Fibroblast of the aortic adventitia (primary cell): ENCODE data around the gene THBS1. TPM values are rescaled to one million over a fixed set of nuclear protein-coding genes. Genes with fewer than 3 reads are reported as not detected.

Experiments
- DNase-seq: peaks from one replicate; pipeline ENCODE4 v3.0.0-alpha.2; 2010; ENCODE audit warnings: low read depth
- H3K4me3 ChIP-seq: 2 replicates; pipeline ENCODE4 v1.5.1; 2011; ENCODE audit warnings: low read depth, mild to moderate bottlenecking, control low read depth, low read length, moderate library complexity
- total RNA-seq: library from RNA; depleted of rRNA; stranded (reverse); fragments of >200 nt; gene quantifications from 2 replicates; pipeline ENCODE4 v1.2.3, GENCODE V29; 2012; ENCODE audit warnings: low replicate concordance
- TF ChIP-seq, protein P1 (sequence below): IDR thresholded peaks from 2 replicates; pipeline ENCODE4 v1.5.1; 2011; ENCODE audit warnings: mild to moderate bottlenecking, low read length, control low read depth, inconsistent platforms; ENCODE audit not compliant: insufficient read depth

Gene THBS1
- total RNA-seq, 1 donor = 141 TPM

DNA sequence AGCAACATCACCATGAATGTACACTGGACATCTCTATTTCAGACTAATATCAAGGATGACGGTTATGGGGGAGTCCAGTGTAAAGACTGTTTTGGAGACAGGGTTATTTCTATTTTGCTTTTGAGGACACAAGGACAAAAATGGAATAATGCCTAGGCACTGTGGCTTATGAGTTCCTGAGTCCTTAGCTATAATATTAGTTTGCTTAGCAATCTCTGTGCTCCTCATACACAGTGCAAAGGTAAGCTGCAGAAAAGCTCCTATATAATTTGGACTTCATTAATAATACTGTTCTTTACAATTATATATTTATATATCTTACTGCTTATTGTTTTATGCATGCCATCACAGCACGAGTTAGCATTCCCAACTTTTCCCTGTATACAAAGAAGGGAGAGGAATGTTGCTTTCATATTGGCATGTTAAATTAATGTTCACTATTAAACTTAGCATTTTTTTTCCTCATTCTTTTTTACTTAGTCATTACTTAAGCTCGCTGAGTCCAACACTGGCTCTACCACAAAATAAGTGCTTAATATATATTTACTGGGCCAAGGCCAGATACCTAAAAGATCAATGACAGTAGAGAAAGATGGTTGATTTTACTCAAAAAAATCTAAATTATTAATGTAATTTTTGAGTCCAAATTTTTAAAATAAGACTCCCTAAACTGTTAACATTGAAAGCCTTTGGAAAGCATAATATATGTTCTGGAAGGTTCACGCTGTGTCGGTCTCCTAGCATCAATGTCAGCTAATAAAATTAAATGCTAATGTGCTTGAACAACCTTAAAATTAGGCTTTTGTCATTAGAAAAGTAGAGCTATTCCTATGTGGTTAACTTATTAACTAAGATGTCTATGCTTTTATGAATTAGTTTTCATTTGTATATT is 13.8 kb downstream of the THBS1 start:
- DNase-seq = peak; percentile 44
- H3K4me3 ChIP-seq = no peak overlapping the region
- TF ChIP-seq, protein P1, sequence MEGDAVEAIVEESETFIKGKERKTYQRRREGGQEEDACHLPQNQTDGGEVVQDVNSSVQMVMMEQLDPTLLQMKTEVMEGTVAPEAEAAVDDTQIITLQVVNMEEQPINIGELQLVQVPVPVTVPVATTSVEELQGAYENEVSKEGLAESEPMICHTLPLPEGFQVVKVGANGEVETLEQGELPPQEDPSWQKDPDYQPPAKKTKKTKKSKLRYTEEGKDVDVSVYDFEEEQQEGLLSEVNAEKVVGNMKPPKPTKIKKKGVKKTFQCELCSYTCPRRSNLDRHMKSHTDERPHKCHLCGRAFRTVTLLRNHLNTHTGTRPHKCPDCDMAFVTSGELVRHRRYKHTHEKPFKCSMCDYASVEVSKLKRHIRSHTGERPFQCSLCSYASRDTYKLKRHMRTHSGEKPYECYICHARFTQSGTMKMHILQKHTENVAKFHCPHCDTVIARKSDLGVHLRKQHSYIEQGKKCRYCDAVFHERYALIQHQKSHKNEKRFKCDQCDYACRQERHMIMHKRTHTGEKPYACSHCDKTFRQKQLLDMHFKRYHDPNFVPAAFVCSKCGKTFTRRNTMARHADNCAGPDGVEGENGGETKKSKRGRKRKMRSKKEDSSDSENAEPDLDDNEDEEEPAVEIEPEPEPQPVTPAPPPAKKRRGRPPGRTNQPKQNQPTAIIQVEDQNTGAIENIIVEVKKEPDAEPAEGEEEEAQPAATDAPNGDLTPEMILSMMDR = no peak

DNA sequence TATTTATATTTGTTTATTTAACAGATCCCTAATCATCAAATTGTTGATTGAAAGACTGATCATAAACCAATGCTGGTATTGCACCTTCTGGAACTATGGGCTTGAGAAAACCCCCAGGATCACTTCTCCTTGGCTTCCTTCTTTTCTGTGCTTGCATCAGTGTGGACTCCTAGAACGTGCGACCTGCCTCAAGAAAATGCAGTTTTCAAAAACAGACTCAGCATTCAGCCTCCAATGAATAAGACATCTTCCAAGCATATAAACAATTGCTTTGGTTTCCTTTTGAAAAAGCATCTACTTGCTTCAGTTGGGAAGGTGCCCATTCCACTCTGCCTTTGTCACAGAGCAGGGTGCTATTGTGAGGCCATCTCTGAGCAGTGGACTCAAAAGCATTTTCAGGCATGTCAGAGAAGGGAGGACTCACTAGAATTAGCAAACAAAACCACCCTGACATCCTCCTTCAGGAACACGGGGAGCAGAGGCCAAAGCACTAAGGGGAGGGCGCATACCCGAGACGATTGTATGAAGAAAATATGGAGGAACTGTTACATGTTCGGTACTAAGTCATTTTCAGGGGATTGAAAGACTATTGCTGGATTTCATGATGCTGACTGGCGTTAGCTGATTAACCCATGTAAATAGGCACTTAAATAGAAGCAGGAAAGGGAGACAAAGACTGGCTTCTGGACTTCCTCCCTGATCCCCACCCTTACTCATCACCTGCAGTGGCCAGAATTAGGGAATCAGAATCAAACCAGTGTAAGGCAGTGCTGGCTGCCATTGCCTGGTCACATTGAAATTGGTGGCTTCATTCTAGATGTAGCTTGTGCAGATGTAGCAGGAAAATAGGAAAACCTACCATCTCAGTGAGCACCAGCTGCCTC is 14.7 kb downstream of the THBS1 start:
- H3K4me3 ChIP-seq = no peak overlapping the region
- TF ChIP-seq, protein P1 = no peak
- DNase-seq = peak; percentile 25

DNA sequence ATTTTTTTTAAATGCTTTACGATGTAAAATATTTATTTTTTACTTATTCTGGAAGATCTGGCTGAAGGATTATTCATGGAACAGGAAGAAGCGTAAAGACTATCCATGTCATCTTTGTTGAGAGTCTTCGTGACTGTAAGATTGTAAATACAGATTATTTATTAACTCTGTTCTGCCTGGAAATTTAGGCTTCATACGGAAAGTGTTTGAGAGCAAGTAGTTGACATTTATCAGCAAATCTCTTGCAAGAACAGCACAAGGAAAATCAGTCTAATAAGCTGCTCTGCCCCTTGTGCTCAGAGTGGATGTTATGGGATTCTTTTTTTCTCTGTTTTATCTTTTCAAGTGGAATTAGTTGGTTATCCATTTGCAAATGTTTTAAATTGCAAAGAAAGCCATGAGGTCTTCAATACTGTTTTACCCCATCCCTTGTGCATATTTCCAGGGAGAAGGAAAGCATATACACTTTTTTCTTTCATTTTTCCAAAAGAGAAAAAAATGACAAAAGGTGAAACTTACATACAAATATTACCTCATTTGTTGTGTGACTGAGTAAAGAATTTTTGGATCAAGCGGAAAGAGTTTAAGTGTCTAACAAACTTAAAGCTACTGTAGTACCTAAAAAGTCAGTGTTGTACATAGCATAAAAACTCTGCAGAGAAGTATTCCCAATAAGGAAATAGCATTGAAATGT is 15.6 kb downstream of the THBS1 start:
- H3K4me3 ChIP-seq = no peak overlapping the region
- DNase-seq = peak; percentile 28
- TF ChIP-seq, protein P1 = no peak

DNA sequence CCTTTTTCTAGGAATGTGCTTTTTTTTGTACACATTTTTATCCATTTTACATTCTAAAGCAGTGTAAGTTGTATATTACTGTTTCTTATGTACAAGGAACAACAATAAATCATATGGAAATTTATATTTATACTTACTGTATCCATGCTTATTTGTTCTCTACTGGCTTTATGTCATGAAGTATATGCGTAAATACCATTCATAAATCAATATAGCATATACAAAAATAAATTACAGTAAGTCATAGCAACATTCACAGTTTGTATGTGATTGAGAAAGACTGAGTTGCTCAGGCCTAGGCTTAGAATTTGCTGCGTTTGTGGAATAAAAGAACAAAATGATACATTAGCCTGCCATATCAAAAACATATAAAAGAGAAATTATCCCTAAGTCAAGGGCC is 16.5 kb downstream of the THBS1 start:
- no peak for DNase-seq
- TF ChIP-seq, protein P1 = no peak
- no peak overlapping the region for H3K4me3 ChIP-seq

DNA sequence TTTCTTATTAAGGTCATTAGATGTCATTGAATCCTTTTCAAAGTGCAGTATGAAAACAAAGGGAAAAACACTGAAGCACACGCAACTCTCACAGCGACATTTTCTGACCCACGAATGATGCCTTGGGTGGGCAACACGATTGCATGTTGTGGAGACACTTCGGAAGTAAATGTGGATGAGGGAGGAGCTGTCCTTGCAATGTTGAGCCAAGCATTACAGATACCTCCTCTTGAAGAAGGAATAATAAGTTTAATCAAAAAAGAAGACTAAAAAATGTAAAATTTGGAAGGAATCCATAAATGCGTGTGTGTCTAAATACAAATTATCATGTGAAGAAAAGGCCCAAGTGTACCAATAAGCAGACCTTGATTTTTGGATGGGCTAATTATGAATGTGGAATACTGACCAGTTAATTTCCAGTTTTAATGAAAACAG is 16.9 kb downstream of the THBS1 start:
- no peak for DNase-seq
- TF ChIP-seq, protein P1 = no peak
- H3K4me3 ChIP-seq = no peak overlapping the region

DNA sequence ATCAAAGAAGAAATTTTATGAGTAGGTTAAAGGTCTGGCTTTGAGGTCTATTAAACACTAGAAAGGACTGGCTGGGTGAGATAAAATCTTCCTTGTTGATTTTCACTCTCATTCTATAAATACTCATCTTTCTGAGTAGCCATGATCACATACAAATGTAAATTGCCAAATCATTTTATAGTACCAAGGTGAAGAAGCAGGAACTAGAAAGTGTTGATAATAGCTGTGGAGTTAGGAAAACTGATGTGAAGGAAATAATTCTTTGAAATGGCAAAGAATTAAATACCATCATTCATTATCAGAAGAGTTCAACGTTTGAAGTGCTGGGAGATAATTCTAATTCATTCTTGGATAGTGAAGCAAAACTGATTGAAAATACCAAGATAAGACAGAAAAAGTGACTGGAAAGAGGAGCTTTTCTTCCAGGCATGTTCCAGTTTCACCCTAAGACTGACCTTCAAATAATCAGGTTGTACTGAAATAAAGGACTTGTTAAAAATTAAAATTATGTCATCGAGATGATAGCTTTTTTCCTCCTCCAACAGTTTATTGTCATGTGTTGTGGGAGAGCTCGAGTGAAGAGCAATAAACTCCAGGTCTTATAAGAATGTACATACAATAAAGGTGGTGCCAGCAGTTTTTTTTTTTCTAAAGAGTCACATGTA is 17.4 kb downstream of the THBS1 start:
- H3K4me3 ChIP-seq = no peak overlapping the region

More for the DNA sequence above, 17.4 kb downstream of the THBS1 start:
- TF ChIP-seq, protein P1 = no peak
- peak; percentile 64 for DNase-seq
